Cardiac septum (tissue), 1 donor: ENCODE results near the gene S1PR5. TPM values are rescaled to one million over a fixed set of nuclear protein-coding genes. Genes with fewer than 3 reads are reported as not detected.
A peak's percentile ranks its signal among the peaks of the same experiment; 100 is the strongest.
"Not testable (repeated sequence)": the region's sequence is repeated elsewhere in the genome, so short reads cannot be mapped to it uniquely, and the experiment has no call there.

Source experiments
- DNase-seq: peaks from one replicate; pipeline ENCODE4 v3.0.0-alpha.2; 2020; ENCODE audit warnings: low spot score
- intact Hi-C: fragments of 100-400 bp; cut with DNase I; formaldehyde crosslinking; loops from one replicate; pipeline ENCODE4 v1.14.0; 2022
- long read RNA-seq: library from polyadenylated mRNA; unstranded; transcript quantifications from one replicate; pipeline ENCODE4 v2.0.0, GENCODE V29; 2021
- total RNA-seq: library from RNA; stranded (reverse); fragmentation: NEBNext Ultra II Directional; extraction: Animal tissue kit (Norgen Biotek cat#: 25700); gene quantifications from one replicate; pipeline ENCODE4 v1.2.1, GENCODE V29; 2021
- donor health status: DM: no; HTN: no; CAD: no.

S1PR5 gene
- total RNA-seq = 0.75 TPM
- long read RNA-seq, partial matches to known transcripts = 0 of 1 reads
- long read RNA-seq, other reads (novel, unspliced or antisense) = 0 of 1 reads

- intact Hi-C loops = no loop called here
- no peak for DNase-seq
These were observed at the start of gene S1PR5 for GRCh38 chr19:10517361-10517759. Gene S1PR5 (minus strand): TSS chr19:10517447. CDS start chr19:10515011, 2,436 bp downstream.

- intact Hi-C loops = loop anchor here (5.0 kb wide), 2 partner anchors 85 to 165 kb away; partner anchors contain the start of genes CDC37 and ILF3
- DNase-seq = no peak
These were observed 49.6 kb upstream of the S1PR5 start for GRCh38 chr19:10566658-10567410.

- DNase-seq = no peak
- intact Hi-C loops = loop anchor here (5.0 kb wide), 2 partner anchors 86 to 164 kb away; partner anchors contain the start of genes CDC37 and ILF3
These were observed 49.1 kb upstream of the S1PR5 start for GRCh38 chr19:10566408-10566657.

- intact Hi-C loops = loop anchor here (2.0 to 5.0 kb wide), 3 partner anchors 21 to 163 kb away; partner anchors contain the start of genes CDC37 and ILF3
- DNase-seq = peak; percentile 99
These were observed 48.5 kb upstream of the S1PR5 start, which contains the start of gene KRI1 for GRCh38 chr19:10565567-10566407. Gene KRI1 (minus strand): TSS chr19:10566010. CDS start chr19:10565999, 11 bp downstream.

- no peak for DNase-seq
- intact Hi-C loops = loop anchor here (2.0 to 5.0 kb wide), 3 partner anchors 20 to 163 kb away; partner anchors contain the start of genes CDC37 and ILF3
These were observed 47.9 kb upstream of the S1PR5 start for GRCh38 chr19:10565028-10565566.

- intact Hi-C loops = no loop called here
- DNase-seq = no peak
These were observed 45.4 kb upstream of the S1PR5 start for GRCh38 chr19:10562609-10563008.

GRCh38 chr19:10560154-10560553 lies 42.9 kb upstream of the S1PR5 start:
- intact Hi-C loops = no loop called here
- no peak for DNase-seq

GRCh38 chr19:10557603-10558197 lies 40.5 kb upstream of the S1PR5 start:
- no peak for DNase-seq
- intact Hi-C loops = no loop called here

- intact Hi-C loops = no loop called here
- DNase-seq = no peak
These were observed 38.3 kb upstream of the S1PR5 start for GRCh38 chr19:10555610-10555973.

- intact Hi-C loops = no loop called here
- no peak for DNase-seq
These were observed 37.7 kb upstream of the S1PR5 start for GRCh38 chr19:10554760-10555609.

GRCh38 chr19:10553943-10554381 lies 36.7 kb upstream of the S1PR5 start:
- intact Hi-C loops = no loop called here
- no peak for DNase-seq

GRCh38 chr19:10553087-10553667 lies 35.9 kb upstream of the S1PR5 start:
- DNase-seq = no peak
- intact Hi-C loops = no loop called here

GRCh38 chr19:10552510-10553053 lies 35.3 kb upstream of the S1PR5 start:
- intact Hi-C loops = no loop called here
- no peak for DNase-seq

GRCh38 chr19:10551698-10552301 lies 34.6 kb upstream of the S1PR5 start:
- no peak for DNase-seq

GRCh38 chr19:10551006-10551405 lies 33.8 kb upstream of the S1PR5 start:
- intact Hi-C loops, DNase-seq: not testable (repeated sequence)

More at GRCh38 chr19:10551698-10552301, 34.6 kb upstream of the S1PR5 start:
- intact Hi-C loops = no loop called here

- no peak for DNase-seq
- intact Hi-C loops = no loop called here
These were observed 33.1 kb upstream of the S1PR5 start for GRCh38 chr19:10550336-10550735.

- intact Hi-C loops = no loop called here
- no peak for DNase-seq
These were observed 32.5 kb upstream of the S1PR5 start for GRCh38 chr19:10549733-10550132.

- DNase-seq = no peak
- intact Hi-C loops = no loop called here
These were observed 31.6 kb upstream of the S1PR5 start for GRCh38 chr19:10548746-10549276.
